NCI-H345 treated with DMSO at 0.1 percent for 48 hours (cell line): ENCODE measurements around the gene FLT1.

ENCODE experiments used
- DNase-seq: peaks from one replicate; lab custom pipeline; 2025; ENCODE audit not compliant: unreplicated experiment; lab: John Stamatoyannopoulos, UW

The FLT1 gene

DNA sequence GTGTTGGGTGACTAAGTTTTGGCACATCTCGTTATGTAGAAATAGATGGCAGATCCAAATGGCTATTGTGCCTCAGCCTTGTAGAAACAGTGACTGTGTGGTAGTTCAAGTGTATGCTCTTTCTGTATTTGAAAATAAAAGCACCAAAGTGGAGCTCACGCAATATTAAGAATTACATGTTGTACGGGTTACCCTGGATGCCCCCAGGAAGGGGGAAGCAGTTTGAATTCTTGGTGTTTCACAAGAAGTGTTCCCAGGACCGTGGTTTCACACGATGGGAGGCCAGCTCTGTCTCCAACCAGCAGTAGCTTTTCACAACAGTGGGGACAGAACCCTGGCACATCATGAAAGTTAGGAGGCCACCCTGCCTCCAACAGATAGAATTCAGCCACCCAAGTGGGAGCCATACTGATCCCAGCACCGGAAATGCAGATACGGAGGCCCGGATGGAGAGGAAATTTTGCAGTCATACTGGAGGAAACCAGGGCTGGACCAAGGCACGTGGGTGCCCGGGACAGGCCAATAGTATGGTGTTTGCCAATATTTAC lies 8.9 kb downstream of the FLT1 start:
- no peak for DNase-seq

DNA sequence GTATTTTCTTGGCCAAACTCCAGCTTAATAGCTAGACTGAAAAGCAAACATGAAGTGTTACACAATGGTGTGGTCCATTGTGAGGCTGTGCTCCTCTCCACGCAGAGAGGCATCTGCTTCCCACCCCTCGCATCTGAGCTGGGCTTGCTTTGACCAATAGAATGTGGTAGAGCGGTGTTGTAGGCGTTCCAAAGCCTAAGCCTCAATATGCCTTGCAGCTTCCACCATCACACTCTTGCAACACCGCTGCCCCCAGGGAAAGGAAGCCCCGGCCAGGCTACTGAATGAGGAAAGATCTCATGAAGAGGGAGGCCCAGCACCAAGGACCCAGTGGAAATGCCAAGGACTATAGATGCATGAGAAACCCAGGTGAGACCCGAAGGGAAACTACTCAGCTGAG lies 9.4 kb downstream of the FLT1 start:
- DNase-seq: no peak

GRCh38 chr13:28485097-28485496 lies 9.8 kb downstream of the FLT1 start:
- DNase-seq: no peak

DNA sequence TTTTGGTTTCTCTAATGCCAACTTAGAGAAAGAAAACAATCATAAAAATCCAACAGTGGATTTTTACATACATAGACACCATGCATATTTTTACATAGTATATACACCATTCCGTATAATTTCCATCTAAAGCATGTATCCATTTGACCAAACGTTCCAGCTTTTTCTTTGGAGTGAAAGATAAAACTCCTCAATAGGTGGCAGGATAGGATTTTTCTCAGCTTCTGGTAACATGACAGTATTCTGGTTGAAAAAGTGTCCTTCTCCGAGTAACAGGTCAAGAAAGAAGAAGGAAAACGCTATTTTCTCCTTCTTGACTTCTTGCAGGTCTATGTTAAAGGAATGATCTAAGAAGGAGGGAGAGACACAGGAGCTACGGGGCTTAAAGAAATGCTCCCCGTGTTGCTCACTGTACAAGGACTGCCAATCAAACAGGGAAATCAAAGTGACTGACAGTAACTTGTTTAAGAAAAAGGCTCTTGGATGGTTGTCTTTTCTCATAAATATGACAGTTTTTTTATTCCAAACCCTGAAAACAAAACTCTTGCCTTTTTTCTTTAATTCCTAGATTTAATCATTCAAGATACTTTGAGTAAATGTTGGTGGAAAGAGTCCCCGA lies 11.5 kb downstream of the FLT1 start:
- DNase-seq: no peak

DNA sequence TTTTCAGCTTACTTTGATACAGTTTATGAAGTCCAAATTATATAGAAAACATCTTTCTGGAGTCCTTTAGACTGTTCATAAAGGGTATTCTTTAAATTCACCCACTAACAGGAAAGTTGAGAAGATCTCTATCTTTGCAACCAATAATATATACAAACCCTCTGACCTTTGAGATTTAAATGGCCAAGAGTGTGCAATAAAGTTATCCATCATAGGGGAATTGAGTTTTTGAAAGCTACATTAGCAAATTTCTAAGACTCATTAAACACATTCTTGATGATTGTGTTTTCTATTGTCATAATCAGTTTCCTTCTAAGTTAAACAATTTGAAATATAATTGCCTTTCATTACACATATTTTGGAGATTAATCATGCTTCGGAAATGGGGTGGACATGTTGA lies 15.9 kb downstream of the FLT1 start:
- DNase-seq: no peak

GRCh38 chr13:28478127-28478526 lies 16.8 kb downstream of the FLT1 start:
- no peak for DNase-seq

DNA sequence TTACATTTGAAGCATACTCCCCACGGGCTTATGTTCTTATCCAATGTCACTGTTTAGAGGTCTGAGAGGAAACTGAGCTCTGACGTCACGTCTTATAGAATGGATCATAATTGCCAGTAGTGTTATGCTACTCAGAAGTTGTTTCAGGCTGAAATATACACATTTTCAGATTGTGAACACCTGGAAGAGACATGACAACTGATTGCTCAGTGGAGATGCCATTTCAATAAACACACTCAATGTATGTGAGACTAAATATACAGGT lies 17.3 kb downstream of the FLT1 start:
- DNase-seq: no peak

DNA sequence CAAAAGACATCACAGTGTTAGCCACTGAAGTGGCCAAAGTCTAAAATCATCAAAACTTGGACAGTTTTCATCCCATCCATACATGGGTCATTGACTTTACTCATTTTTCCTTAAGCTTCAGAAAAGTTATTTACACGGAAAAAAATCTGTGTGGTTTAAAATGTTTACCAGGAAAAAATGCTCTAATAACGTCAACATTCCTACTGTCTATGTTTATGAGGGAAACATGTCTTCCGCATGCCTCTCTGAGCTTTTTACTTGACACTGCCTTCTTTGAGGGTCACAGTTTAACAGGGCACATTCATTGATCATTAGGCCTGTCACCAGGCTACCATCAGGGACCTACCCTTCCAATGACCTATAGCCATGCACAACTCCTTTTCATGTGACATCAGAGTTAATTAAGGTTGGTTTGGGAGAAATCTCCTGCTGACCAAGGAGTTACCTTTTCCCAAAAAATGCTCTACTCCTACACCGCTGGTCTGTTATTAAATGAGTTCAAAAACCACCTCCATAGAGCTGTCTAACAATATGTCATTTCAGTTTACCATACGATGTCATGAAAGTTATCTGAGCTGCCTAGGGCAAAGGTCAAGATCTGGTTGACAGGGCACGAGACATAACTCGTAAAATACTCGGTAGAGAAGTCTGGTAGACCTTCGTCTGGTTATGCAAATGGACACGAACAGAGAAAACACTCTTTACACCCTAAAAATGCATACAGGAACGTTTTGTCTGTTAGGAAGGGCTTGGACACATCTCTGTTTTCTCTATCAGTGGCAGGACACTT lies 17.8 kb downstream of the FLT1 start:
- no peak for DNase-seq

- DNase-seq: no peak
Observed at GRCh38 chr13:28475916-28476725, 18.8 kb downstream of the FLT1 start.

DNA sequence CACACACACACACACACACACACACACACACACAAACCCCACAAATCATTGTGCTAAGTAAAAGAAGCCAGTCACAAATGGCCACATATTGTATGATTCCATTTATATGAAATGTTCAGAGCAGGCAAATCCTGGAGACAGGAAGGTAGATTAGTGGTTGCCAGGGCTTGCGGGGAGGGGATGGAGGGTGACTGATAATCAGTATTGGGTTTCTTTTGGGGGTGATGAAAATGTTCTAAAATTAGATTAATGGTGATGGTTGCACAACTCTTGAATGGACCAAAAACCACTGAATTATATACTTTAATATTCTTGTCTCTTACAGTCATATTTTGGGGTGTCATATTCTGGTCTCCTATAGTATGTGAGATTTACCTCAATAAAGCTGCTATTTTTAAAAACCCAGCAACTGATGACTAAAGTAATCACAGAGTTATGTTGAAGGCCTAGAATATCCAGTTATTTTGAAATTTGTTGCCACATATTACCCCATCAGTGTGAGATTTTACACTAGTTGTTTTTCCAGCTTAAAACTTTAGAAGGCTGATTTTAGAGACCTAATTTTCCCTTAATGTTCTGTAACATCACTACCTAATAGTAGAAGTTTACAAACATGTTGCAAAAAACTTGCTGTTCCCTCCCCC lies 20.3 kb downstream of the FLT1 start:
- DNase-seq: no peak

GRCh38 chr13:28473044-28473443 lies 21.9 kb downstream of the FLT1 start:
- no peak for DNase-seq

DNA sequence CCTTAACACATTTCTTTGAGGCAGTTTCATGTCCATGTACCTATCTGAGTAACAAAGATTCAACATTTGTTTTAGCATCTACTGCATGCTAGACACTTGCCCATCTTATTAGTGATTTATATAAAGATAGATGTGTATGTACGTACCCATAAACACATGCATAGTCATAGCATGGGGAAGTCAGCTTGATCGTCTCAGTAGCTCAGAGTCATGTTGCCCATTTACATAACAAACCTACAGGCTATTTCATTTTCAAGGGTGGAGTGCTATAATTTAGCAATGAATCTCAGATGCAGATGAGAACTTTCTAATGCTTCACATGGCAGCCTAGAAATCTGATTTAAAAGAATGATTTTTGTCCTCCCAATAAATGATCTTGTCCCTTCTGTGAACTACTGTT lies 23.5 kb downstream of the FLT1 start:
- no peak for DNase-seq

GRCh38 chr13:28470296-28470695 lies 24.6 kb downstream of the FLT1 start:
- no peak for DNase-seq

GRCh38 chr13:28469316-28469715 lies 25.6 kb downstream of the FLT1 start:
- DNase-seq: no peak

- DNase-seq: no peak
Observed at GRCh38 chr13:28468023-28468915, 26.7 kb downstream of the FLT1 start.

- DNase-seq: no peak
Observed at GRCh38 chr13:28467034-28467433, 27.9 kb downstream of the FLT1 start.

- no peak for DNase-seq
Observed at GRCh38 chr13:28466151-28466550, 28.8 kb downstream of the FLT1 start.

- DNase-seq: no peak
Observed at GRCh38 chr13:28464861-28465460, 30.0 kb downstream of the FLT1 start.

DNA sequence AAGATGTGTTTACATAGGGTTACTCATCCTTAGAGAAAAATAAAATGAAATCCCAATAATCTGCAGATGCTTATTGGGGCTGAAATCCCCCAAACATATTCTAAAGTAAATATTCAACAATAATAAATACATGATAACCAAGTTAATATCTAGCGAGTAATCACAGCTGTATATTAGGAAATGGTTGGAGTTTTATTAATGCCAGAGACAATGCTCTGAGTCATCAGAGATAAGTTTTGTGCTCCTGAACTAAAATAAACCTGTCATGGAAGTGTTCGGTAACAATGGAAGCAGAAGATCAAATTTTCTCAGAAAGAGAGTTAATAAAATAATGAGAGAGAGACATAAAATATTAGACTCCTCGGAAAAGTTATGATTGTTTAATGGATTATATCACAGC lies 31.4 kb downstream of the FLT1 start:
- no peak for DNase-seq

GRCh38 chr13:28459911-28460310 lies 35.0 kb downstream of the FLT1 start:
- no peak for DNase-seq
